Mucosa of descending colon (tissue), 3 donors: ENCODE data around the gene RBPJL. TPM values are rescaled to one million over a fixed set of nuclear protein-coding genes. Genes with fewer than 3 reads are reported as not detected.

Experiments used
- ATAC-seq: fragments of 200-7000 bp; cut with Tn5 transposase; one replicate; pipeline ENCODE4 v1.9.1; 2020; ENCODE audit warnings: mild to moderate bottlenecking, moderate library complexity
- DNase-seq, 3 donors: peaks; one replicate each; pipeline ENCODE4 v3.0.0-alpha.2; 2020
- H3K36me3 ChIP-seq: fragments of 200-600 bp; one replicate; pipeline ENCODE4 v1.8.0; 2021; ENCODE audit warnings: low read depth, mild to moderate bottlenecking
- H3K4me1 ChIP-seq: fragments of 200-600 bp; one replicate; pipeline ENCODE4 v1.8.0; 2021; ENCODE audit warnings: low read depth, mild to moderate bottlenecking
- H3K4me3 ChIP-seq: fragments of 200-600 bp; one replicate; pipeline ENCODE4 v1.8.0; 2021; ENCODE audit warnings: mild to moderate bottlenecking
- H3K9me3 ChIP-seq: fragments of 200-600 bp; one replicate; pipeline ENCODE4 v1.8.0; 2021; ENCODE audit warnings: mild to moderate bottlenecking
- CTCF ChIP-seq: fragments of 200-600 bp; IDR thresholded peaks from one replicate; pipeline ENCODE4 v1.8.0; 2022; ENCODE audit warnings: antibody characterized with exemption, mild to moderate bottlenecking
- intact Hi-C, 2 donors: fragments of 100-400 bp; cut with DNase I in 1 of 2; cut with micrococcal nuclease in 1 of 2; formaldehyde crosslinking; loops; one replicate each; pipeline versions ENCODE4 v1.11.0 to v1.11.1; 2022; cut with DNase I, micrococcal nuclease
- total RNA-seq, 3 donors: library from RNA; stranded (reverse); fragmentation: NEBNext Ultra II Directional in 2 of 3; extraction: Animal tissue kit (Norgen Biotek cat#: 25700) in 2 of 3; gene quantifications; one replicate each; pipeline versions ENCODE4 v1.2.1 to v1.2.4, GENCODE V29; 2021 to 2023
- donor health status: DM: no; HTN: no; CAD: no; lungs with moderate emphysema.
- donor health status: DM: no; HTN: no; CAD: no.
- donor health status: DM: no; HTN: yes; CAD: no.

Gene RBPJL
- total RNA-seq, 3 donors from 2014 or later: not detected

- H3K4me3 ChIP-seq: no peak overlapping the region
- ATAC-seq: no peak
- H3K9me3 ChIP-seq: no peaks in the 10 kb centered on the region
Measured at GRCh38 chr20:45340236-45340847, 33.7 kb downstream of the RBPJL start.

DNA sequence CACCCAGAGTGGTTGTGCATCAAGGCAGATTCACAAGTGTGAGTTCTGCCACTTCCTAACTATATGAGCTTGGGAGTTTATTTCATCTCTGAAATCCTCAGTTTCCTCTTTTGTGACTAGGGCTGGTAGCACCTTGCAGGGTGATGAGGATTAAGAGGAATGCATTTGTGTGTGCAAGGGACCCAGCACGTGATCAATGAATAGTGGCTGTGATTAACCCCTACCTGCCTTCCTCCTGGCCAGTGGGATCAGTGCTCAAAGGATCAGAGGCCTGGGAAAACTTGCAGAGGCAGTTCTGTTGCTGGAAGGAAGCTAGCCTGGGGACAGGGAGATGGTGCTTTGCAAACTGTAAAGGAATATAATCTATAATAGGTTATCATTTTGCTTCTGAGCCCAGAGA, 34.3 kb downstream of the RBPJL start:
- no peaks in the 10 kb centered on the region for H3K9me3 ChIP-seq
- peaks cover 89% of the 10 kb centered on the region for H3K4me1 ChIP-seq
- no peak for TF ChIP-seq CTCF
- no peak overlapping the region for H3K4me3 ChIP-seq
- ATAC-seq: no peak
- H3K36me3 ChIP-seq: no peaks in the 10 kb centered on the region
- no peak for DNase-seq
- intact Hi-C loops: no loop called here

More at GRCh38 chr20:45340236-45340847, 33.7 kb downstream of the RBPJL start:
- Histone ChIP-seq H3K4me1 (peaks cover 87% of the 10 kb centered on the region), H3K36me3 (no peaks in the 10 kb centered on the region)
- intact Hi-C loops: no loop called here
- TF ChIP-seq CTCF: no peak
- DNase-seq: no peak

DNA sequence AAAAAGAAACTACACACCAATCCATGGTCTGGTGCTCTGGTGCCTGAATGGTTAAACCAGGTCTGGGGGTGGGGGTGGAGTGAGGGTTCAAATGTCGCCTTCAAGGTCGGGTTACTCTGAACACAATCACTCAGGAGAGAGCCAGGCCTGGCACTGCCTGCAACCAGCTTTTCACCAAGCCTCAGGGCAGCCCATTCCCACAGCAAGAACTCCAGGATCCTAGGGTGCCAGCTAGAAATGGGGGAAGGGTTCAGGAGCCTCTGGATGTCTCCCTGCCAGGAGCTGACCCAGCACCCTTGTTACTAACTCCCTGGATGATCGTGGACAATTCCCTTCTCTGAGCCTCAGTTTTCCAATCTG, 34.9 kb downstream of the RBPJL start:
- Histone ChIP-seq H3K36me3 (no peaks in the 10 kb centered on the region), H3K4me1 (peaks cover 87% of the 10 kb centered on the region), H3K4me3 (no peak overlapping the region), H3K9me3 (no peaks in the 10 kb centered on the region)
- TF ChIP-seq CTCF: no peak
- peak in 1 of 3 donors; percentile 42 for DNase-seq
- no peak for ATAC-seq
- intact Hi-C loops: no loop called here

GRCh38 chr20:45341939-45342854, 35.6 kb downstream of the RBPJL start:
- no peaks in the 10 kb centered on the region for H3K36me3 ChIP-seq
- intact Hi-C loops: no loop called here
- TF ChIP-seq CTCF: no peak
- DNase-seq (peak; percentile 58 to 73 (median 71)), ATAC-seq (peak; percentile 11)
- peaks cover 82% of the 10 kb centered on the region for H3K4me1 ChIP-seq
- H3K4me3 ChIP-seq: no peak overlapping the region
- no peaks in the 10 kb centered on the region for H3K9me3 ChIP-seq

- no peak for TF ChIP-seq CTCF
- Histone ChIP-seq H3K36me3 (no peaks in the 10 kb centered on the region), H3K9me3 (no peaks in the 10 kb centered on the region), H3K4me3 (no peak overlapping the region), H3K4me1 (peaks cover 74% of the 10 kb centered on the region)
- intact Hi-C loops: no loop called here
- DNase-seq (peak; percentile 70 to 74 (median 73)), ATAC-seq (peak; percentile 51)
Measured at GRCh38 chr20:45342855-45343531, 36.4 kb downstream of the RBPJL start.
